OCI-M2 (cell line): Measurements from ENCODE around the gene RNF187.
"Not testable (repeated sequence)": the region's sequence is repeated elsewhere in the genome, so short reads cannot be mapped to it uniquely, and the experiment has no call there.

Experiments used
- DNase-seq: peaks from one replicate; lab custom pipeline; 2025; ENCODE audit not compliant: unreplicated experiment; lab: John Stamatoyannopoulos, UW

Gene RNF187

GRCh38 chr1:228486596-228487335, 416 bp upstream of the RNF187 start:
- peak; percentile 72 for DNase-seq

GRCh38 chr1:228488125-228488817, 1.1 kb downstream of the RNF187 start:
- no peak for DNase-seq

GRCh38 chr1:228488818-228489674, 1.9 kb downstream of the RNF187 start:
- DNase-seq = no peak

- no peak for DNase-seq
Measured at GRCh38 chr1:228490120-228491078, 3.2 kb downstream of the RNF187 start.

GRCh38 chr1:228493141-228494043, 6.2 kb downstream of the RNF187 start:
- no peak for DNase-seq

GRCh38 chr1:228494044-228494353, 6.8 kb downstream of the RNF187 start:
- DNase-seq = no peak

- no peak for DNase-seq
Measured at GRCh38 chr1:228494391-228494790, 7.2 kb downstream of the RNF187 start.

- DNase-seq = no peak
Measured at GRCh38 chr1:228494970-228495853, 8.0 kb downstream of the RNF187 start.

GRCh38 chr1:228496084-228496483, 8.9 kb downstream of the RNF187 start:
- no peak for DNase-seq

GRCh38 chr1:228496494-228496893, 9.3 kb downstream of the RNF187 start:
- no peak for DNase-seq

- DNase-seq = no peak
Measured at GRCh38 chr1:228497206-228497605, 10.0 kb downstream of the RNF187 start.

GRCh38 chr1:228497817-228498216, 10.6 kb downstream of the RNF187 start:
- DNase-seq = no peak

GRCh38 chr1:228500143-228500734, 13.1 kb downstream of the RNF187 start:
- no peak for DNase-seq

GRCh38 chr1:228500901-228501871, 14.0 kb downstream of the RNF187 start:
- DNase-seq = peak; percentile 64

- no peak for DNase-seq
Measured at GRCh38 chr1:228502522-228502921, 15.3 kb downstream of the RNF187 start.

GRCh38 chr1:228505944-228506343, 18.8 kb downstream of the RNF187 start:
- DNase-seq = not testable (repeated sequence)
